Prostate gland (tissue), 2 donors: ENCODE results near the gene ROBO2.

ENCODE experiments used
- CTCF ChIP-seq, 4 experiments: fragments of 200-600 bp in 2 of 4; fragments of 450-650 bp in 2 of 4; sonication (generic) in 2 of 4; IDR thresholded peaks; 1 replicate in 3 of 4; 2 replicates in 1 of 4; pipeline ENCODE4 v1.5.1; 2016 to 2019; ENCODE audit warnings: antibody characterized with exemption in 4 of 4, mild to moderate bottlenecking in 2 of 4, moderate library complexity in 2 of 4
- POLR2AphosphoS5 ChIP-seq: sonication (generic); formaldehyde crosslinking; IDR thresholded peaks from one replicate; pipeline ENCODE4 v1.6.1; 2017; ENCODE audit warnings: antibody characterized with exemption

- TF ChIP-seq POLR2AphosphoS5: no peak
- TF ChIP-seq CTCF (IDR thresholded peaks at IDR 0.05): no peak
Measured at GRCh38 chr3:77189258-77189657, 149.4 kb downstream of the ROBO2 start.
